HG02870 (cell line): ENCODE data around the gene MN1.

Source experiments
- ATAC-seq: cut with Tn5 transposase; IDR thresholded peaks from one replicate; pipeline ENCODE4 v1.9.1; 2021; ENCODE audit warnings: mild to moderate bottlenecking, moderate library complexity; ENCODE audit not compliant: unreplicated experiment

Gene MN1

DNA sequence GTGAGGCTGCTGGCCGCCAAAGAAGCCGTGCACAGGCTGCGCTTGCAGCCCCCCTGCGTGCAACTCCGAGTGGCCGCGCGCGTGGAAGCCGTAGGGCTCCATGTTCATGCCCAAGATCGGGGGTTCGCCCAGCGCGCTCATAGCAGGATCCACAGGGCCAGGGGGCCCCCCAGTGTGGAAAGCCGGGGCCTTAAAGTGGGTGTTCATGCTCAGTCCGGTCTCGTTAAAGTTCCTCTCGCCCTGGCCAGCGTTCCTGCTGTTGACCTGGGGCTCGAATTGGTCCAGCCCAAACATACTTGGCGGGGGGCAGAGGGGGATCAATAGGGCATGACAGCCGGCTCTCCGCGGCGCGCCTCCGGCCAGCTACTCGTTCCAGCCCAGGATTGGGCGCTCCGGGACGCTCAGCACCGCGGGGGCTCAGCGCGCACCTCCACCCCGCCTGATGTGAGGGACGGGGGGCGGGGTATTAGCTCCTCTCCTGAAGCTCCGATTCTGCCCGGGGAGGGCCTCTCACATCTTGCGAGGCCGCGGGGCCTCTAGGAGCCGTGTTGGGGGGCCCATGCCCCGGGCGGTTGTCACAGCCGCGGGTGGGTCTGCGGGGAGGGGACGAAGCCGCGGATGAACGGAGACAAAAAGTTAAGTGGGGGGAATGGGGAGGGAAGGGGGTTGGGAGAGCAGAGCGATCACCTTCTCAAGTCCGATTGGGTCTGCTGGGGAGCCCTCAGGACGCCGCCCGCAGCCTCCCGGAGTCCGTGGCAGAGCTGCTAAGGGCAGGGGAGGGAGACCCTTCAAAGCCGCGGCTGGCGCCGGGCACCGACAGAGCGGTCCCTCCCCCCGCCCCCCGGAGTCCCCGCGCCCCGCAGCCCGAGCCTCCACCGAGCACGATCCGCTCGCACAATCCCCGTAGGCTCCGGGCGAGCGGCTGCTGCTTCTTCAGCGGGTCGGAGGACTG lies 1.0 kb downstream of the MN1 start:
- ATAC-seq: no peak

DNA sequence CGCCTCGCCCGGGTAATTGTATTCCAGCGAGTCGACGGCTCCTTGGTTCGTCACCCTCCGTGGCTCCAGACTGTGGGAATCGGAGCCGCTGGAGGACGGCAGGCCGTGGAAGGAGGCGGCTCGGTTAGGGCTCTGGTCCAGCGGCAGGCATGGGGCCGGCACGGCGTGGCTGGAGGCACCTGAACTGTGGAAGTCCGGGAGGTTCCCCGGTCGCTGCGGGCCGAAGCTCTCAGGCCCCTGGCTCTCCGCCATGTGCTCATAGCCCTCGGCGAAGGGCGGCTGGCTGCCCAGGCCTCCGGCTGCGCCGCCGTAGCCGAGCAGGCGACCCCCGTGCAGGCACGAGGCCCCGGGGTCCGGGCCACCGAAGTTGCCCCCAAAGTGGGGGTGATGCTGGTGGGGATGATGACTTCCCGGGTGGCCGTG lies 1.7 kb downstream of the MN1 start:
- no peak for ATAC-seq

DNA sequence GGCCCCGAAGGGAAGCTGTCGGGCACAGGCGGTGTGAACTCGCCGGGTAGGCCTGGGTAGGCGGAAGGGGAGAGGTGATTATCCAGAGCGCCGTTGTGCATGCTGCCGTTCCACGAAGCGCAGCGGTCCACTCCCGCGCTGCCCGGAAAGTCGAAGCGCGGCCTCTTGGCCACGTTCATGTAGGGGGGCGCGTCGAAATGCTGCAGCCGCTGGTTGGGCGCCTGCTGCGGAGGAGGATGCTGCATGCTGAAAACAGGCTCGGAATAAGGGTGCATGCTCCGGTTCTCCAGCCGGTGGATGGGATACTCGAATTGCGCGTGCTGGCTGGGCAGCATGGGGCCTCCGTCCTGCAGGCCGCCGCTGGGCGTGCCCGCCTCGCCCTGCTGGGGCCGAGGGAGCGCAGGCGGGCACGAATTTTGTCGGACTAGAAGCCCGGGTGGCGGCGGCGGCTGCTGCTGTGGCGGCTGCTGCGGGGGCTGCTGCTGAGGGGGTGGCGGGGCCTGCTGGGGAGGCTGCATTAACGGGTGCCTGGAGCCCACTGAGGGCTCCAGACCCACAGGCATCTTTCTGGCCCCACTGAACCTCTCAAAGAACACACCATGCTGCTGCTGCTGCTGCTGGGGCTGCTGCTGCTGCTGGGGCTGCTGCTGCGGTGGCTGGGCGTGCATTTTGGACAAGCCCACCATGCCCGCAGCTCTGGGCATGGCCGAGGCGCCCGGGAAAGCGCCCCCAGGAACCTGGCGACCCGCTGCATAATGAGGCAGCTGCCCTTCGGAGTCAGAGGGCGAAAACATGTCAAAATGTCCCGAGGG lies 2.3 kb downstream of the MN1 start:
- ATAC-seq: no peak

DNA sequence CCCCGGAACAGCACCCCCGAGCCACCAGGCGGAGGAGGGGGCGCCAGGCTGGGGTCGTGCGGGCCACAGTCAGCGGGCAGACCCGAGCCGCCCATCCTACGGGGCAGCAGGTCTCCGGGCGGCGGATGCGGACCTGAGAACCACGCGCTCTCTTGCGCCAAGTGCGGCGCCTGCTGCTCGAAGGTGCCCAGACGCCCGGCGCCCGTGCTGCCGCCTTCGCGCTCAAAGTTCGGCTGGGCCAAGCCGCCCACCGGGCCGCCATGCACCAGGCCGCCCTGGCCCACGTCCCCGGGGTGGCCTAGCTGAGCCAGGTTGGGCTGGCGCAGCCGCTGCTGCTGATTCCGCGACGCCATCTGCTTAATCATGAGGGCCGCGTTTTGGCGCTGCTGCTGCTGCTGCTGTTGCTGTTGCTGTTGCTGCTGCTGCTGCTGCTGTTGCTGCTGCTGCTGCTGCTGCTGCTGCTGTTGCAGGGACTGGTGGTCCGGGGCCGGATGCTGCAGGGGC lies 3.0 kb downstream of the MN1 start:
- no peak for ATAC-seq

DNA sequence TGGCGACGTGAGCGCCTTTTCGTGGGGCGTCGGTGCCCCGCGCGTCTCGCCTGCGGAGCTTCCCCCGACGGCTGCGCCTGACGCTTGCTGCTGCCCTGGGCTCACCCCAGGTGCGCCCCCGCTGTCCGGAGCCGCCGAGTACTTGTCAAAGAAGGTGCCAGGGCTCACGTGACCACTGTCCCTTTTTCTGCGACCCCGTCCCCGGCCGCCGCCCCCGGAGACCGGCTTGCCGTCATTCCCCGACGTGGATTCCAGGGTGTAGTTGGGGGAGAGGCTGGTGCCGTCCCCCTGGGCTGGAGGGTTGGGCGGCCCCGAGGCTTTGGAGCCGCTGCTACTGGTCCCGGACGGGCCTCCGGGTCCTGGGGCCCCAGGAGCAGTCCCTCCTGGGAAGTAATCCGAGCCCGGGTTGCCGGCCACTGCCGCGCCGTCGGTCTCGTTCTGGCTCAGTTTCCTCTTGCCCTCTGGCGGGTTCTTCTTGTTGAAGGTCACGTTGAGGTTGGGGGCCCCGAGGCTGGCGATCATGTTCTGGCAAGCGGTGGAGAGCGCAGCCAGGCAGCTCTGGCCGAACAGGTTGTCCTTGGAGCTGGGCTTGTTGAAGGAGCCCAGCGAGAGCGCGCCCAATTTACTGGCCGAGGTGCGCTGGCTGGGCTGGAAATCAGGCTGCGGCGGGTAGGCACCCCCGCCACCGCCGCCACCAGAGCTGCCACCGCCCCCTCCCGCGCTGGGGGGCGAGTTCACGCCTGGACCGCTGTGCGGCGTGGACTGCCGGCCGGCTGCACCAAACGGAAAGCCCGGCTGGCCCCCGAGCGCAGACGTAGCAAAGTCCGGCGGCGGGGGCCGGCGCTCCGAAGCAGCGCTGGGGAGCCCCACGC lies 3.8 kb downstream of the MN1 start:
- no peak for ATAC-seq

DNA sequence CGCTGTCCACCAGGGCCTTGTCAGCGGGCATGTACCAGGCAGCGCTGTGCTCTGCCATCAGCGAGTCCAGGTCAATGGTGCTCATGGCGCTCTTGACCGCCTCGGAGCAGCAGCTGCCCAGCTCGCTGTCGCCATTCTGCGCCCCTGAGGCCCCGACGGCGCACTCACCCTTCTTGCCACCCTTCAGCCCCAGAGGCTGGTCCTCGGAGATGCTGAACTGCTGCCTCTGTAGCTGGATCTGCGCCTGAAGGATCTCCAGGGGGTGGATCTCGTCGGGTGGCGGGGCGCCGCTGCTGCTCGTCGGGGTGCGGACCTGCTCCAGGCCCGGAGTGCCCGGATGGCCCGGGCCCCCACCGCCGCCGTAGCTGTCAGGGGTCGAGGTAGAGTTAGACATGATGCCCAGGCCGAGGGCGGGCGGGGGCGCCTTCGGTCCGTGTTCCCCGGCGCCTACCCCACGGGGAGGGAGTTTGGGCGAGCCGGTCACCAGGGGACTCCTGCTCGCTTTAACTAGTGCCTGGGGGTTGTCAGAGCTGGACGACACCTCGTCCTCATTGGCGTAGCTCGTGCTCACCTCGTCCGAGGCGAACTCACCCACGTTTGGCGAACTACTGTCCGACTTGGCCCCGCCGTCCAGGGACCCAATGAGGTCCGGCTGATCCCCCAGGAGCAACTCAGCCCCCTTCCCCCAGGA lies 4.6 kb downstream of the MN1 start:
- no peak for ATAC-seq

DNA sequence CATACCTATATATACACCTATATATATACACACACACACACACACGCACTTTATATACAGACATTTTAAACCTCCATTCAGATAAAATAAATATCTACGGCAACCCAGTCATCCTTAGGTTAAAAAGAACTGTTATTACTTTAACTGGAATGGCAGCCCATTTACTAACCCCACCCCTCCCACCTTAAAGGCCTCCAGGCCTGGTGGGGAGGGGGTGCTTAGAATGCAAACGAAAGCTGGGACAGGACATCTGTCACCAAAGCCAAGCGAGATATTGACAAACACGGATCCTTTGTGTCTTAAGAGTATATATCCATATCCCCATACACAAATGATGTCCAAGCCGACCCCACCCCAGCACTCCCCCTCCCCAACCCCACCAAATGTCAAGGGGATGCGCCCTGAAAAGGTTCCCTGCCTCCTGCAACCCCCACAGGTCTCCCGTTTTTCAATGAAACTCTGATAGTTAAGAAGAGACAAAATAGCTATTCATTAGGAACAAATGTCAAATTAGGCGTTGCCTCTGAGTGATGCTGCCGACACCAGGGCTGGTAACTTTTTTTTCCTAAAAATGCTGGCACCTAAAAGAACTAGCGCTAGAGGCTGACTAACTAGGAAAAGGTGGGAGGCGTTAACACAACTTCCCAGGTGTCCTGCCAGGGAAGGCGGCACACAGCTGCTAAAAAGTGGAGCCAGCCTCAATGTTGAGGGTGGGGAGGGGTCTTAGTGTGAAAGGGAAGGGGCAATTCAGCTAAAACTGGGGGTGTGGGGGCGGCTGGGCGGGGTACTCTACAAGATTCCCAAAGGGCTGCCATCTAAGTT lies 5.6 kb downstream of the MN1 start:
- no peak for ATAC-seq

DNA sequence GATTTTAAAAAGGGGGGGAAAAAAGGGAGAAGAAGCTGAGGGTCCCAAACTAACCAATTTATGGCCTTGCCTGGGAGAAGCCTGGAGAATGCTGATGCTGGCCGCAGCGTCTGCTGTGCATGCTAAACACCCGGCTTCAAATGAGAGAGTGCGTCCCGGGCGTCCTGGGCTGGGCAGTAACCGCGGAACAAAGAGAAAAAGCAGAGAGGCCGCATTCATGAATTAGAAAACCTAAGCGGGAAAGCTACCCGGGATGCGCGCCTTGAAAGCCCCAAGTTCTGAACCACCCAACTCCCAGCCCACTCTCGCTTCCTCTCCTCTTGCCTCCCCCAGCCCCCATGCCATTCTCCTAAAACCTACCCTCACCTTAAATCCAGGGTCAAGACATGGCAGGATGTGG lies 6.5 kb downstream of the MN1 start:
- ATAC-seq: no peak

DNA sequence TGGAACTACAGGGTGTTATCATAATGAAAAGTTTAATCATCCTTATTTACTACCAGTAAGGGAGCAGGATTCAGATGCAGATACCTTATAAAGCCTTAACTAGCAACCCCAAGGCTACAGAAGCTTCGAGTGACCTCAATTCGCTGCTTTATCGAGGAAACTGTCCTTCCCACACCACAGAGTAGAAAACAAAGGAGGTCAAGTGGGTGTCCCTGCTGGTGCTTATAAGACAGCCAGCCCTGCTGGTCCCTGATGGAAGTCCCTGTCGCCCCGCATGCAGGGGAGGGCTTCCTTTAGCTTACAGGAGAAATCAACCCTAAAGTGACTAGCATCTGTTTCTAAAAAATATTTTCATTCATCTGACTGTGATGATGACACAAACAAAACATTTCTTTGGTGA lies 7.3 kb downstream of the MN1 start:
- ATAC-seq: no peak

DNA sequence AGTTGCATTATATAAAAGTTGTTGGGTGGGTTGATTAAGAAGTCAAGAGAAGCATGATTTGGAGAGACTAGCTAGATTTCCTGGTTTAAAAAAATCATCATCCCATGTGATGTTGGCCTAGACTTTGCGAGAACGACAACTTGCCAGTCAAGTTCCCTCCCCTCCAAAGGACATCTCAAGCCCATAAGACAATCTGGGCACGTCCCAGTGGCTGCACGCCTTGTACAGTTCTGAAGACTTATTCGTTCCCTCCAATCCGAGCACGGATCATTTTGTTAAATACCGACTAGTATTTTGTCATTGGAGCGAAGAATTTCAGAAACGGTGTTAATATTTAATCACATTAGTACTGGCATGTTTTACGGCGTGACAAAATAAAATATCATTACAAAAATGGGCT lies 8.0 kb downstream of the MN1 start:
- ATAC-seq: no peak

DNA sequence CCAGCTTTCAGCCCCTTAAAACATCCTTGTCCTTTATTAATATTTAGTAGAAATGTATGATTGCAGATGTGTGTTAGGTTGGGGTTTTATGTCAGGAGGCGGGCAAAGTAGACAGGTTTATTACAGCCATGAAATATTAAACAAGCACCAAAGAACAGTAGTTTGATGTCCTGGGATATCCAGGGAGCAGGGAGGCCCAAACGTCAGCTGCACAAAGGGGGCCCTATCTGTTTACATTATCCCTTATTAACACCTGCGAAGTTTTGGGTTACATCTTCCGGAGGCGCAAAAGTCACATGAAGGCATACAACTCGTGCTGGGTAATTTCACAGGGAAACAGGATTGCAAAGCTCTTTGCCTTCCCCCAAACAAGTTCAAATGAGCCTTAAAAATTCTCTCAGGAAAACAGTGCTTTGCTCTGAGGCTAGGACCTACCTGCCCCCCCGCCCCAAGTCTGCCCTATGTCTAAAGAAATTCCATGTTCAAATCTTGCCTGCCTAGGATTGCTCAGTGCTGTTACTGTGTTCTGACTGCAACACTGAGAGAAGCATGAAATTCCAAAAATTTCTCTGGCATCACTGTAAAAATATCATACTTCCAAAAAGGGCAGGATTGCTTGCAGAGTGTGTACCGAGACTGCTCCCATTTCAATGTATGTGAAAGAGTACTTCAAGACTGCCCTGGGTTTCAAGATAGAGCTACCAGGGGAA lies 8.9 kb downstream of the MN1 start:
- no peak for ATAC-seq

DNA sequence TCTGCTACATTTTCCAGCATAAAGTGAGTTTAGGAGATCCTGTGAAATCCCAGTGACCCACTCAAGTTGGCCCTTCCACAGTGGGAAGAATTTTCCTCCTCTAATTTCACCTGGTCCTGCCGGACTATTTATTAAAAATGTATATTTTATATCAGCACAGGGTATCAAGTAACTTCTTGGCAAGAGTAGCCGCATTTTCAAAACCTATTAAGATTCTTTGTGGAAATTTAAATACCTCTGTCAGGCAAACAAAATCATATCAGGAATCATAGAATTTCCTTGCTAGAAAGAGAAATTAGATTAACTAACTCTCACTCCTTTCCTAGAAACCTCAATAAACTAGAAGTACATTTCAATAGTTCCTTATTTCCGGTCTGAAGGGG lies 9.7 kb downstream of the MN1 start:
- ATAC-seq: no peak

DNA sequence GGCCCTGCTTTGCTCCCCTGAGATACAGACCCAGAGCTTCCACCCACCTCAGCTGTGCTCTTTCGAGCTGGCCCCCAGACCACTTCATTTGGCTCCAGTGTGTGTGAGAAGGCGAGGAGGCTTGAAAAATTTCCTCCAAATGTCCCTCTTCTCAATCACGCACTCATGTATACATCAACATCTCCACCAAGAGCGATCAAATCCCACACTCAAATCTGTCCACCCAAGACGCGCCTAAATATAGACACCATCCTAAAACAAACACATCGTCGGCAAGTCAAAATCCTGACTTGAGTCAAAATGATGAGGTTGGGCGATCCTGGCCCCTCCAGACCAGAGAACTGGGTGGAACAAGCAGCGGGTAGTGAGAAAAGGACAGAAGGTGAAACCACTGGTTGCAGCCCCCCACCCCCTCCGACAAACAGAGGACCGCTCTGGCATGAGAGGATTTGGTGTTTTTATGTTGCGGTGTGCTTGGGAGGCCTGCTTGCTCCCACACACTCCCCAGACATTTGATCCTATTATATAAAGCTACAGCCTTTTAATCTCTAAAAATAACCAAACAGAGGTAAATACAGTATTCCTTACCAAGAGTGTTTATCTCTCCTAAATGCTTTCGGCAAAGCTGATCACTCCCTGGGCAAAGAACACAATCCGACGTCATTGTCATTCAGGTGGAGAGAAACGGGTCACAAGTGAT lies 10.2 kb downstream of the MN1 start:
- ATAC-seq: no peak

DNA sequence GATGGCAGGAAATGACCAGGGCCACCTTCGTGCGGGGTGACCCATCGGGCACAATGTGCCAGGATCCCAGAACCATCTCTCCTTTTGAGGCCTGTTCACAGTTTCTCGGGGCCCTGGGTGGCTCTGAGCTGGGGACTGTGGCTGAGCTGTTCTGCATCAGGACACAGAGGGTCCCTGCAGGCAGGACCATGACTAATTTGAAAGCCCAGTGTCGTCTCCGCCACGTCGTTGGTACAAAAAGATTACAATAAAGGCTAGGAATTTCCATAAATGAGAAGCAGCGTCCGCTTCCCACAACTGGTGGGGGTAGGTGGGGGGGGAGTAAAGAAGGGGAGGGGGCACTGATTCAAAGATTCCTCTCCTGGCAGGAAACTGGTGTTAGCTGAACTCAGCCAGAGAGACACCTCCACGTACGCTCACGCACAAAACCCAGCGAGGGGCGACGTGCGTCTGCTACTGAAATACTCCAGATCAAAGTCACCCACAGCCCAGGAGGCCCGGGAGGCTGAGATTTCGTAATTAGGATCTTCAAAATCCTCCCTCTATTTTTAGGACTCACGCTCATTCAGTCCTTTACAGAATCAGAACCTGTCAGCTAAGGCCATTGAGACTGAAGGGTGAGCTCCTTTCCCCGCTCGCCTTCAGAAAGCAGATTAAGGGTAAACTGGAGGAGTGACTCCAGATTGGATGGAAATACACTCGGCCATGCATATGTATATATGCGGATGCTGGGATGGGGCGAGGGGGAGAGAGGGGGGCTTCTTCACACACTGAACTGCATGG lies 11.0 kb downstream of the MN1 start:
- no peak for ATAC-seq

DNA sequence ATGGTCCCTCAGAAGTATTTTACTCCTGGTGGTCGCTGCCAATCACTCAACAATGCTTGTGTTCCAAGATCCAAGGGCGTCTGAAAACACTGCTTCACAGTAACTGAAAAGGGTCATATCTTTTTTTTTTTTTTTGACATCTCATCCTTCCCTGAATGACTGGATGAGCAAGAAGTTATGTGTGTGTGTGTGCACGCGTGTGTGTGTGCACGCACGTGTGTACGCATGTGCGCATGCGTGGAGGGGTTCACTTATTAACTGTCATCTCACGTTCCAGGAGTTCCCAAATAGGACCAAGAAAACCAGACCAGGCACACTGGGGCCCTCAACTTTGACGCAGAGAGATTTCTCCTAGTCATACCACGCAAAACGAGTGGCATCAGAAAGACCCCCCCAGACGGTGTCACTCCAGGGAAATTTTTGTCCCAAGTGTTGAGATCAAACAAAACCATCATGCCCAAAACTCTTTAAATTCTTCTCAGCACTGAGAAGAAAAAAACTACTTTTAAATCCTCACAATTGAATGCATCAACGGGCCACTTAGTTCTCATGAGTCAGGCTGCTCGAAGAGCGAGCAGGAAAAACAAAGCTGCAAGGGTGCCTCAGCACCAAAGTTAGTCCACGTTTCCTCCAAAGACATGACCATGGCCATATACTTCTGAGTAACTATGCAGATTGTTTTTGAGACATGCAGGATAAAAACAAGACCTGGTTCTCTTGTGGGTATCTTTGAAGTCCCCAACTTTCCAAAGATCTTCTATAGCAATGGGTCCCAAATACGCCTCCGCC lies 12.9 kb downstream of the MN1 start:
- no peak for ATAC-seq

DNA sequence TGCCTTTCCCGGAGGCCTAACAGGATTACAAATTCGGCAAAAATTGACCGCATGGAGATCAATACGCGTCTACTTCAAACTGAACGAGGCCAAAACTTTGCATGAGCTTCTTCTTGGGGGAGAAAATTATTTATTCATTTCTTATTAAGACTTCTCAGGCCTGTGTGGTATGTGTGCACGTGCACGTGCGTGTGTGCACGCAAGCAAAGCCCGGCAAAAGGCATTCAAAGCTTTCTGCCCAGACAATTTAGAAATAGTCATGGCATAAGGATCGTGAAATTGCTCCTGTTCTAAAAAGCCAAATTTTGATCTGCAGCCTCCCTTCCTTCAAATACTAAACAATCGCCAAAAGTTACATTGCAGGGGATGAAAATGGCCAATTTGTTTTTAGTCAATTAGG lies 14.6 kb downstream of the MN1 start:
- ATAC-seq: no peak
